Measurements from ENCODE around the gene ELP4.

GRCh38 chr11:31646216-31646615 is 136.6 kb downstream of the ELP4 start:
- TF ChIP-seq POLR2A (IDR thresholded peaks at IDR 0.05; ENCODE audit: low read depth, low read length) (no peak), POLR2AphosphoS5 (IDR thresholded peaks at IDR 0.05; ENCODE audit: low read depth, low read length) (no peak), TAF1 (IDR thresholded peaks at IDR 0.05; ENCODE audit: low read depth, low read length) (no peak), POU2F2 (IDR thresholded peaks at IDR 0.05; ENCODE audit: low read depth, low read length) (no peak), SPI1 (IDR thresholded peaks at IDR 0.05; ENCODE audit: low read depth, low read length) (no peak), PAX5 (IDR thresholded peaks at IDR 0.05; ENCODE audit: insufficient read depth, low read length, severe bottlenecking) (no peak)
